CD14-positive monocyte (primary cell): ENCODE data around the gene EIF4E2. TPM values are rescaled to one million over a fixed set of nuclear protein-coding genes. Genes with fewer than 3 reads are reported as not detected.
A peak's percentile ranks its signal among the peaks of the same experiment; 100 is the strongest.

ENCODE experiments used
- DNase-seq, 3 donors: peaks; one replicate each; pipeline ENCODE4 v3.0.0-alpha.2; 2011 to 2022
- H2AFZ ChIP-seq: 2 replicates; pipeline ENCODE4 v1.6.0; 2012; ENCODE audit warnings: mild to moderate bottlenecking, low read depth, low read length, inconsistent platforms; ENCODE audit not compliant: insufficient read depth, poor library complexity, severe bottlenecking
- H3K27ac ChIP-seq, 2 donors: 1 replicate in 1 of 2; 2 replicates in 1 of 2; pipeline ENCODE4 v1.5.1; 2012 to 2013; ENCODE audit warnings: low read length in 2 of 2, control low read depth in 1 of 2, inconsistent platforms in 1 of 2, low read depth in 1 of 2, mild to moderate bottlenecking in 1 of 2
- H3K27me3 ChIP-seq, 2 donors: one replicate each; pipeline versions ENCODE4 v1.6.0 to v1.6.1; 2011 to 2013; ENCODE audit warnings: low read length in 2 of 2; ENCODE audit not compliant: control insufficient read depth in 2 of 2, insufficient read depth in 2 of 2
- H3K36me3 ChIP-seq, 2 donors: replicated peaks in 1 of 2; 1 replicate in 1 of 2; 2 replicates in 1 of 2; pipeline versions ENCODE4 v1.5.1 to v1.6.1; 2012 to 2013; ENCODE audit warnings: low read length in 2 of 2, control low read depth in 1 of 2, inconsistent platforms in 1 of 2, mild to moderate bottlenecking in 1 of 2; ENCODE audit not compliant: insufficient read depth in 2 of 2, control insufficient read depth in 1 of 2
- H3K4me1 ChIP-seq, 2 donors: 1 replicate in 1 of 2; 2 replicates in 1 of 2; pipeline versions ENCODE4 v1.5.1 to v1.6.1; 2012 to 2013; ENCODE audit warnings: low read length in 2 of 2, control low read depth in 1 of 2, inconsistent platforms in 1 of 2, mild to moderate bottlenecking in 1 of 2, moderate library complexity in 1 of 2; ENCODE audit not compliant: insufficient read depth in 2 of 2, control insufficient read depth in 1 of 2
- H3K4me2 ChIP-seq: replicated peaks from 2 replicates; pipeline ENCODE3; 2012; ENCODE audit warnings: low read length, moderate library complexity, mild to moderate bottlenecking; ENCODE audit not compliant: poor library complexity, severe bottlenecking; ENCODE audit errors: extremely low read depth
- H3K4me3 ChIP-seq, 3 experiments: fragments of 200-600 bp in 1 of 3; sonication (generic) in 1 of 3; replicated peaks in 1 of 3; 1 replicate in 2 of 3; 2 replicates in 1 of 3; pipeline ENCODE4 v1.5.1; 2011 to 2013; ENCODE audit warnings: low read length in 3 of 3, mild to moderate bottlenecking in 3 of 3, control low read depth in 2 of 3, low read depth in 2 of 3, inconsistent platforms in 1 of 3, moderate library complexity in 1 of 3
- H3K79me2 ChIP-seq: 2 replicates; pipeline ENCODE4 v1.6.0; 2012; ENCODE audit warnings: mild to moderate bottlenecking, control low read depth, inconsistent platforms, low read length, moderate library complexity; ENCODE audit not compliant: insufficient read depth
- H3K9ac ChIP-seq: 2 replicates; pipeline ENCODE4 v1.6.0; 2017; ENCODE audit warnings: low read length, mild to moderate bottlenecking; ENCODE audit not compliant: insufficient read depth, poor library complexity, severe bottlenecking
- H3K9me3 ChIP-seq, 2 donors: replicated peaks in 1 of 2; 1 replicate in 1 of 2; 2 replicates in 1 of 2; pipeline versions ENCODE4 v1.5.1 to v1.6.1; 2012 to 2013; ENCODE audit warnings: low read length in 2 of 2, control low read depth in 1 of 2; ENCODE audit not compliant: control insufficient read depth in 1 of 2, insufficient read depth in 1 of 2
- H4K20me1 ChIP-seq: 2 replicates; pipeline ENCODE4 v1.6.0; 2012; ENCODE audit warnings: mild to moderate bottlenecking, low read length, control low read depth, moderate library complexity; ENCODE audit not compliant: insufficient read depth
- H3K27ac Mint-ChIP-seq, 7 donors: one replicate each; pipeline ENCODE4 v1.8.0; 2020; ENCODE audit warnings: mild to moderate bottlenecking in 7 of 7, mixed read lengths in 7 of 7, moderate library complexity in 6 of 7, inconsistent platforms in 2 of 7
- H3K27me3 Mint-ChIP-seq, 3 donors: one replicate each; pipeline ENCODE4 v1.8.0; 2021 to 2022; ENCODE audit warnings: low read depth in 3 of 3, mild to moderate bottlenecking in 3 of 3, mixed read lengths in 3 of 3, moderate library complexity in 3 of 3, inconsistent platforms in 1 of 3
- H3K36me3 Mint-ChIP-seq, 2 donors: one replicate each; pipeline ENCODE4 v1.8.0; 2020; ENCODE audit warnings: mixed read lengths in 2 of 2, inconsistent platforms in 1 of 2, mild to moderate bottlenecking in 1 of 2
- H3K4me1 Mint-ChIP-seq: one replicate; pipeline ENCODE4 v1.8.0; 2020; ENCODE audit warnings: mild to moderate bottlenecking, mixed read lengths
- H3K4me3 Mint-ChIP-seq, 2 donors: one replicate each; pipeline ENCODE4 v1.8.0; 2020; ENCODE audit warnings: mild to moderate bottlenecking in 2 of 2, mixed read lengths in 2 of 2, moderate library complexity in 1 of 2
- H3K9me3 Mint-ChIP-seq, 7 donors: one replicate each; pipeline ENCODE4 v1.8.0; 2020 to 2022; ENCODE audit warnings: mixed read lengths in 7 of 7, mild to moderate bottlenecking in 6 of 7, moderate library complexity in 6 of 7, inconsistent platforms in 2 of 7
- WGBS: methylation state at CpG from one replicate; pipeline ENCODE4 v1.1.5; 2013; ENCODE audit warnings: missing lambda C conversion rate; ENCODE audit not compliant: insufficient coverage; 5-methylcytosine and 5-hydroxymethylcytosine counted together
- intact Hi-C, 2 donors: fragments of 100-400 bp; cut with micrococcal nuclease; formaldehyde crosslinking; loops; one replicate each; pipeline versions ENCODE4 v1.15.0 to v1.15.1; 2023
- polyA plus RNA-seq, 3 donors: library from polyadenylated mRNA; depleted of rRNA in 1 of 3; unstranded in 2 of 3; stranded (reverse) in 1 of 3; fragments of 300-500 nt in 2 of 3; fragments of >200 nt in 1 of 3; fragmentation: Illumina TruSeq in 2 of 3; gene quantifications; 1 replicate in 2 of 3; 2 replicates in 1 of 3; pipeline ENCODE4 v1.2.3, GENCODE V29; 2012 to 2021
- TF ChIP-seq, protein P1 (sequence below): fragments of 200-600 bp; IDR thresholded peaks from one replicate; pipeline ENCODE4 v1.8.0; 2022; ENCODE audit warnings: antibody characterized with exemption, mild to moderate bottlenecking

EIF4E2 gene
- polyA plus RNA-seq, 3 donors = 67.2 to 213 (median 188) TPM

- H3K27me3 ChIP-seq = no peaks in the 10 kb centered on the region
- H2AFZ ChIP-seq = no peak overlapping the region
- H3K4me3 ChIP-seq = no peak overlapping the region
- Mint-ChIP-seq H3K36me3 (peaks cover 19% of the 10 kb centered on the region in 2 donors), H3K27ac (peak overlapping the region in 3 of 7 donors; percentile 10 to 47 (median 34)), H3K4me1 (peaks cover 17% of the 10 kb centered on the region), H3K9me3 (peaks cover 0 to 2% (median 0%) of the 10 kb centered on the region in 7 donors), H3K27me3 (peaks cover 0 to 2% (median 0%) of the 10 kb centered on the region in 3 donors), H3K4me3 (peak overlapping the region in 1 of 2 donors; percentile 55)
- peaks cover 14% of the 10 kb centered on the region in 2 donors for H3K4me1 ChIP-seq
- intact Hi-C loops = no loop called here
- no peak overlapping the region for H3K4me2 ChIP-seq
- DNase-seq = no peak
- no peak overlapping the region for H3K27ac ChIP-seq
- peaks cover 7 to 21% of the 10 kb centered on the region in 2 donors for H3K36me3 ChIP-seq
- H4K20me1 ChIP-seq = no peaks in the 10 kb centered on the region
- H3K79me2 ChIP-seq = no peaks in the 10 kb centered on the region
- TF ChIP-seq, protein P1, sequence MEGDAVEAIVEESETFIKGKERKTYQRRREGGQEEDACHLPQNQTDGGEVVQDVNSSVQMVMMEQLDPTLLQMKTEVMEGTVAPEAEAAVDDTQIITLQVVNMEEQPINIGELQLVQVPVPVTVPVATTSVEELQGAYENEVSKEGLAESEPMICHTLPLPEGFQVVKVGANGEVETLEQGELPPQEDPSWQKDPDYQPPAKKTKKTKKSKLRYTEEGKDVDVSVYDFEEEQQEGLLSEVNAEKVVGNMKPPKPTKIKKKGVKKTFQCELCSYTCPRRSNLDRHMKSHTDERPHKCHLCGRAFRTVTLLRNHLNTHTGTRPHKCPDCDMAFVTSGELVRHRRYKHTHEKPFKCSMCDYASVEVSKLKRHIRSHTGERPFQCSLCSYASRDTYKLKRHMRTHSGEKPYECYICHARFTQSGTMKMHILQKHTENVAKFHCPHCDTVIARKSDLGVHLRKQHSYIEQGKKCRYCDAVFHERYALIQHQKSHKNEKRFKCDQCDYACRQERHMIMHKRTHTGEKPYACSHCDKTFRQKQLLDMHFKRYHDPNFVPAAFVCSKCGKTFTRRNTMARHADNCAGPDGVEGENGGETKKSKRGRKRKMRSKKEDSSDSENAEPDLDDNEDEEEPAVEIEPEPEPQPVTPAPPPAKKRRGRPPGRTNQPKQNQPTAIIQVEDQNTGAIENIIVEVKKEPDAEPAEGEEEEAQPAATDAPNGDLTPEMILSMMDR = no peak
- WGBS = 100% methylated on average over 1 of the region's 7 CpGs
- no peak overlapping the region for H3K9ac ChIP-seq
- H3K9me3 ChIP-seq = no peaks in the 10 kb centered on the region
These were observed 37.0 kb downstream of the EIF4E2 start for GRCh38 chr2:232587512-232587911.

- Histone ChIP-seq H3K4me1 (peaks cover 14% of the 10 kb centered on the region in 2 donors), H3K4me2 (no peak overlapping the region), H3K27ac (no peak overlapping the region), H3K9ac (no peak overlapping the region), H4K20me1 (no peaks in the 10 kb centered on the region), H2AFZ (no peak overlapping the region), H3K4me3 (no peak overlapping the region), H3K36me3 (peaks cover 3 to 16% of the 10 kb centered on the region in 2 donors), H3K79me2 (no peaks in the 10 kb centered on the region), H3K9me3 (no peaks in the 10 kb centered on the region), H3K27me3 (no peaks in the 10 kb centered on the region)
- peaks cover 13 to 14% of the 10 kb centered on the region in 2 donors for H3K36me3 Mint-ChIP-seq
- TF ChIP-seq, protein P1 = no peak
- DNase-seq = no peak
- H3K4me1 Mint-ChIP-seq = peaks cover 17% of the 10 kb centered on the region
- peak overlapping the region in 1 of 7 donors; percentile 77 for H3K27ac Mint-ChIP-seq
- intact Hi-C loops = no loop called here
- peaks cover 0 to 2% (median under 1%) of the 10 kb centered on the region in 3 donors for H3K27me3 Mint-ChIP-seq
- H3K9me3 Mint-ChIP-seq = peaks cover 0 to 2% (median 0%) of the 10 kb centered on the region in 7 donors
- 97% methylated on average over 8 of the region's 8 CpGs for WGBS
- H3K4me3 Mint-ChIP-seq = no peak overlapping the region
These were observed 37.5 kb downstream of the EIF4E2 start for GRCh38 chr2:232588031-232588430.
